HepG2 (cell line): ENCODE measurements around the gene ANKRD11. TPM values are rescaled to one million over a fixed set of nuclear protein-coding genes. Genes with fewer than 3 reads are reported as not detected.

Source experiments
- ATF6 ChIP-seq: sonication (generic); formaldehyde crosslinking; conservative IDR thresholded peaks from 2 replicates; pipeline ENCODE4 v1.4.0; 2020; ENCODE audit warnings: missing genetic modification reagents
- CEBPZ ChIP-seq: IDR thresholded peaks from 2 replicates; pipeline ENCODE4 v1.6.1; 2012; ENCODE audit warnings: low read length, improper control_type of control experiment
- DNMT3B ChIP-seq: conservative IDR thresholded peaks from 2 replicates; pipeline ENCODE4 v1.6.1; 2016; ENCODE audit warnings: missing biosample characterization, control low read depth
- KDM1A ChIP-seq: IDR thresholded peaks from 2 replicates; pipeline ENCODE4 v1.6.1; 2016; ENCODE audit warnings: missing compliant biosample characterization
- KDM4B ChIP-seq: sonication (generic); formaldehyde crosslinking; IDR thresholded peaks from 2 replicates; pipeline ENCODE4 v1.4.0; 2020; ENCODE audit warnings: missing genetic modification reagents
- KMT2B ChIP-seq: IDR thresholded peaks from 2 replicates; pipeline ENCODE4 v1.6.1; 2016; ENCODE audit warnings: missing genetic modification reagents, missing compliant biosample characterization
- MIER2 ChIP-seq: IDR thresholded peaks from 2 replicates; pipeline ENCODE4 v1.6.1; 2016; ENCODE audit warnings: missing biosample characterization, missing genetic modification reagents
- MLX ChIP-seq: IDR thresholded peaks from 2 replicates; pipeline ENCODE4 v1.6.1; 2016
- MZF1 ChIP-seq: sonication (generic); formaldehyde crosslinking; IDR thresholded peaks from 2 replicates; pipeline ENCODE4 v1.8.1; 2023; ENCODE audit warnings: mild to moderate bottlenecking, missing genetic modification reagents, borderline replicate concordance
- POLR2AphosphoS2 ChIP-seq: IDR thresholded peaks from 2 replicates; pipeline ENCODE4 v1.6.1; 2011; ENCODE audit warnings: low read depth, low read length, improper control_type of control experiment
- TMF1 ChIP-seq: sonication (generic); formaldehyde crosslinking; IDR thresholded peaks from 2 replicates; pipeline ENCODE4 v1.8.1; 2022; ENCODE audit warnings: low read depth, missing genetic modification reagents
- ZBTB34 ChIP-seq: sonication (generic); formaldehyde crosslinking; IDR thresholded peaks from 2 replicates; pipeline ENCODE4 v1.8.0; 2022; ENCODE audit warnings: mild to moderate bottlenecking, missing genetic modification reagents
- ZC3H13 ChIP-seq: sonication (generic); formaldehyde crosslinking; IDR thresholded peaks from 2 replicates; pipeline ENCODE4 v1.8.1; 2023; ENCODE audit warnings: mild to moderate bottlenecking, missing genetic modification reagents, moderate library complexity
- ZMYM2 ChIP-seq: sonication (generic); formaldehyde crosslinking; IDR thresholded peaks from 2 replicates; pipeline ENCODE4 v1.8.0; 2022; ENCODE audit warnings: mild to moderate bottlenecking, missing genetic modification reagents
- ZNF124 ChIP-seq: sonication (generic); formaldehyde crosslinking; IDR thresholded peaks from 2 replicates; pipeline ENCODE4 v1.4.0; 2020; ENCODE audit warnings: missing genetic modification reagents
- ZNF333 ChIP-seq: sonication (generic); formaldehyde crosslinking; IDR thresholded peaks from 2 replicates; pipeline ENCODE4 v1.4.0; 2020; ENCODE audit warnings: mild to moderate bottlenecking, missing genetic modification reagents, borderline replicate concordance
- ZNF383 ChIP-seq: sonication (generic); formaldehyde crosslinking; IDR thresholded peaks from 2 replicates; pipeline ENCODE4 v1.4.0; 2020; ENCODE audit warnings: missing genetic modification reagents, mild to moderate bottlenecking, borderline replicate concordance
- ZNF496 ChIP-seq: sonication (generic); formaldehyde crosslinking; IDR thresholded peaks from 2 replicates; pipeline ENCODE4 v1.8.1; 2023; ENCODE audit warnings: mild to moderate bottlenecking, moderate library complexity, missing genetic modification reagents; ENCODE audit not compliant: insufficient replicate concordance
- ZNF552 ChIP-seq: sonication (generic); formaldehyde crosslinking; IDR thresholded peaks from 2 replicates; pipeline ENCODE4 v1.9.0; 2022; ENCODE audit warnings: missing genetic modification reagents, mild to moderate bottlenecking, borderline replicate concordance
- ZNF605 ChIP-seq: sonication (generic); formaldehyde crosslinking; IDR thresholded peaks from 2 replicates; pipeline ENCODE4 v1.8.0; 2022; ENCODE audit warnings: mild to moderate bottlenecking, missing genetic modification reagents
- ZNF740 ChIP-seq: sonication (generic); formaldehyde crosslinking; IDR thresholded peaks from 2 replicates; pipeline ENCODE4 v1.4.0; 2020; ENCODE audit warnings: missing genetic modification reagents
- polyA plus RNA-seq, 8 experiments: library from polyadenylated mRNA; depleted of rRNA in 3 of 8; stranded (reverse) in 7 of 8; unstranded in 1 of 8; fragments of >200 nt; fragmentation: Illumina TruSeq in 4 of 8; extraction: Trizol in 4 of 8; gene quantifications; 2 replicates each; pipeline versions ENCODE4 v1.2.1 to v1.2.3, GENCODE V29; 2011 to 2016; ENCODE audit warnings: low read depth in 4 of 8, missing spikeins in 1 of 8, mixed read lengths in 1 of 8; ENCODE audit not compliant: insufficient read depth in 1 of 8
- total RNA-seq, 5 experiments: library from RNA; depleted of rRNA; stranded (reverse); fragments of >200 nt; fragmentation: Illumina TruSeq; extraction: Trizol; gene quantifications; 2 replicates each; pipeline ENCODE4 v1.2.3, GENCODE V29; 2016; ENCODE audit warnings: low read depth in 1 of 5

The ANKRD11 gene
- total and polyA plus RNA-seq, 2 of the 13 experiments (the other 11 are each of a cell fraction or from before 2014, with no cell fraction given) = 21.4 to 38.4 TPM

- TF ChIP-seq ZBTB34 (CRISPR knock-in tag) (no peak), ZNF740 (no peak), ATF6 (CRISPR knock-in tag) (no peak), MZF1 (CRISPR knock-in tag) (no peak), MIER2 (CRISPR knock-in tag) (0 out of 2 replicates have a peak, but pooled peaks have one; percentile 20), KMT2B (CRISPR knock-in tag) (0 out of 2 replicates have a peak, but pooled peaks have one; percentile 35), KDM4B (CRISPR knock-in tag) (peak; percentile 39; the same call in 1 of the 2 replicates), KDM1A (no peak), ZNF124 (CRISPR knock-in tag) (peak; percentile 46; the same call in 1 of the 2 replicates), ZNF605 (CRISPR knock-in tag) (no peak), ZNF496 (CRISPR knock-in tag) (no peak), ZNF333 (no peak), ZNF383 (CRISPR knock-in tag) (no peak), POLR2AphosphoS2 (no peak), DNMT3B (CRISPR knock-in tag) (no peak), ZMYM2 (CRISPR knock-in tag) (no peak), TMF1 (CRISPR knock-in tag) (no peak), ZNF552 (CRISPR knock-in tag) (no peak), CEBPZ (no peak), MLX (CRISPR knock-in tag) (0 out of 2 replicates have a peak, but pooled peaks have one; percentile 47), ZC3H13 (CRISPR knock-in tag) (0 out of 2 replicates have a peak, but pooled peaks have one; percentile 31)
Measured at GRCh38 chr16:89289428-89290395, 200.6 kb downstream of the ANKRD11 start (continued).
